COR-L47 (cell line): ENCODE measurements around the gene RFXAP.

Source experiments
- DNase-seq: peaks from one replicate; lab custom pipeline; 2025; lab: John Stamatoyannopoulos, UW

Gene RFXAP

GRCh38 chr13:36870050-36870692 is 51.1 kb downstream of the RFXAP start:
- no peak for DNase-seq

GRCh38 chr13:36872621-36873020 is 53.6 kb downstream of the RFXAP start:
- DNase-seq, result peak; percentile 25

- no peak for DNase-seq
These were observed 56.4 kb downstream of the RFXAP start for GRCh38 chr13:36875431-36875830.

GRCh38 chr13:36875961-36876360 is 56.9 kb downstream of the RFXAP start:
- DNase-seq, result no peak
